ENCODE results near the gene LAMC1.

DNA sequence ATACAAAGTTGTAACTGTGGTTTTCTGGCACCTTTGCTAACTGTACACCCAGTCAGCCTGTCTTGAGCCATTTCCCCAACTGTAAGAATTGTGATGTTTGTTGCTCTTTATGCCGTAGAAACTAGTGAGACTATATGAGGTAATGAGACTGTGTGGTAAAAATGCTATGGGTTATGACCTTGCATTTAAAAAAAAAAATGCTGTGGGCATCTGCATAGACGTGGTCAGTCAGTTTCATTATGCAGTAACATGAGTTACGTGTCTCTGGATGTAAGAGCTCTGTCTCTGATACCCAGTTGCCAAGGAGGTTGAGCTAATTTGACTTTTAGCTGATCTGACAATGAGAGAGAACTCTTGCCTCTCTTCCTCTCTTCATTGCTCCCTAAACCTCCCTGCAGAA, 82.2 kb downstream of the LAMC1 start:
- TF ChIP-seq POLR2A (IDR thresholded peaks at IDR 0.05; ENCODE audit: borderline replicate concordance, extremely low read depth, insufficient read depth, insufficient read length) (no peak), CTCF (IDR thresholded peaks at IDR 0.05 in 2 of 3, conservative IDR thresholded peaks at IDR 0.05 in 1 of 3; ENCODE audit: borderline replicate concordance in 1 of 3, insufficient read depth in 1 of 3, low read depth in 2 of 3, low read length in 2 of 3) (no peak), ZFX (IDR thresholded peaks at IDR 0.05) (no peak), EGR1 (IDR thresholded peaks at IDR 0.05; ENCODE audit: low read depth) (no peak), REST (IDR thresholded peaks at IDR 0.05; ENCODE audit: low read depth) (no peak), SRF (IDR thresholded peaks at IDR 0.05; ENCODE audit: low read depth) (no peak), EZH2 (IDR thresholded peaks at IDR 0.05) (no peak), ATF3 (IDR thresholded peaks at IDR 0.05) (no peak)
- TF ChIP-seq, protein P1, sequence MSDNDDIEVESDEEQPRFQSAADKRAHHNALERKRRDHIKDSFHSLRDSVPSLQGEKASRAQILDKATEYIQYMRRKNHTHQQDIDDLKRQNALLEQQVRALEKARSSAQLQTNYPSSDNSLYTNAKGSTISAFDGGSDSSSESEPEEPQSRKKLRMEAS (IDR thresholded peaks at IDR 0.05) = no peak

All from HCT116 (cell line).